ENCODE results near the gene ATCAY. TPM values are rescaled to one million over a fixed set of nuclear protein-coding genes. Genes with fewer than 3 reads are reported as not detected.
"Not testable (repeated sequence)": the region's sequence is repeated elsewhere in the genome, so short reads cannot be mapped to it uniquely, and the experiment has no call there.

ATCAY gene
- polyA plus RNA-seq, 3 donors = not detected

GRCh38 chr19:3945838-3946237 is 65.4 kb downstream of the ATCAY start:
- H3K27me3 Mint-ChIP-seq (ENCODE audit: low read depth in 3 of 3) = peaks cover 0 to 8% (median 5%) of the 10 kb centered on the region in 3 donors
- peaks cover 14% of the 10 kb centered on the region for H3K4me1 Mint-ChIP-seq
- WGBS (ENCODE audit: insufficient coverage) = 63% methylated on average over 1 of the region's 2 CpGs
- no peaks in the 10 kb centered on the region for H3K36me3 Mint-ChIP-seq
- no peak for TF ChIP-seq CTCF (IDR thresholded peaks at IDR 0.05)
- H4K20me1 ChIP-seq (ENCODE audit: insufficient read depth, low read length) = no peaks in the 10 kb centered on the region
- no peak overlapping the region for H3K9ac ChIP-seq (ENCODE audit: insufficient read depth, low read length, poor library complexity, severe bottlenecking)
- H3K27ac ChIP-seq (ENCODE audit: low read depth in 1 of 2, low read length in 2 of 2) = no peak overlapping the region
- H3K4me3 Mint-ChIP-seq = no peak overlapping the region
- H3K4me1 ChIP-seq (ENCODE audit: control insufficient read depth in 1 of 2, insufficient read depth in 2 of 2, low read length in 2 of 2) = peaks cover 11 to 19% of the 10 kb centered on the region in 2 donors
- no peak overlapping the region for H2AFZ ChIP-seq (ENCODE audit: insufficient read depth, low read depth, low read length, poor library complexity, severe bottlenecking)
- H3K9me3 ChIP-seq (replicated peaks in 1 of 2; ENCODE audit: control insufficient read depth in 1 of 2, insufficient read depth in 1 of 2, low read length in 2 of 2) = no peaks in the 10 kb centered on the region
- intact Hi-C loops (cut with micrococcal nuclease) = no loop called here
- no peaks in the 10 kb centered on the region for H3K36me3 ChIP-seq (replicated peaks in 1 of 2; ENCODE audit: control insufficient read depth in 1 of 2, insufficient read depth in 2 of 2, low read length in 2 of 2)
- peak overlapping the region in 2 of 7 donors; percentile 30 to 49 for H3K27ac Mint-ChIP-seq
- no peak overlapping the region for H3K4me2 ChIP-seq (replicated peaks; ENCODE audit: extremely low read depth, low read length, poor library complexity, severe bottlenecking)
- peaks cover 0 to 2% (median 0%) of the 10 kb centered on the region in 7 donors for H3K9me3 Mint-ChIP-seq
- H3K79me2 ChIP-seq (ENCODE audit: insufficient read depth, low read length) = no peaks in the 10 kb centered on the region
- H3K27me3 ChIP-seq (ENCODE audit: control insufficient read depth in 2 of 2, insufficient read depth in 2 of 2, low read length in 2 of 2) = no peaks in the 10 kb centered on the region
- DNase-seq = no peak
- no peak overlapping the region for H3K4me3 ChIP-seq (replicated peaks in 1 of 3; ENCODE audit: low read depth in 2 of 3, low read length in 3 of 3)

- H3K9ac ChIP-seq (ENCODE audit: insufficient read depth, low read length, poor library complexity, severe bottlenecking); intact Hi-C loops (cut with micrococcal nuclease); H2AFZ ChIP-seq (ENCODE audit: insufficient read depth, low read depth, low read length, poor library complexity, severe bottlenecking); H3K27me3 ChIP-seq (ENCODE audit: control insufficient read depth in 2 of 2, insufficient read depth in 2 of 2, low read length in 2 of 2); H3K4me3 ChIP-seq (replicated peaks in 1 of 3; ENCODE audit: low read depth in 2 of 3, low read length in 3 of 3); H3K27ac ChIP-seq (ENCODE audit: low read depth in 1 of 2, low read length in 2 of 2); H3K36me3 ChIP-seq (replicated peaks in 1 of 2; ENCODE audit: control insufficient read depth in 1 of 2, insufficient read depth in 2 of 2, low read length in 2 of 2); DNase-seq; H3K4me3 Mint-ChIP-seq; H3K27ac Mint-ChIP-seq; H4K20me1 ChIP-seq (ENCODE audit: insufficient read depth, low read length); H3K9me3 ChIP-seq (replicated peaks in 1 of 2; ENCODE audit: control insufficient read depth in 1 of 2, insufficient read depth in 1 of 2, low read length in 2 of 2); H3K36me3 Mint-ChIP-seq; H3K79me2 ChIP-seq (ENCODE audit: insufficient read depth, low read length); H3K4me2 ChIP-seq (replicated peaks; ENCODE audit: extremely low read depth, low read length, poor library complexity, severe bottlenecking); H3K9me3 Mint-ChIP-seq: not testable (repeated sequence)
- WGBS (ENCODE audit: insufficient coverage) = 99% methylated on average over 8 of the region's 15 CpGs
- peaks cover 11 to 29% of the 10 kb centered on the region in 2 donors for H3K4me1 ChIP-seq (ENCODE audit: control insufficient read depth in 1 of 2, insufficient read depth in 2 of 2, low read length in 2 of 2)
- Mint-ChIP-seq H3K4me1 (peaks cover 26% of the 10 kb centered on the region), H3K27me3 (ENCODE audit: low read depth in 3 of 3) (peaks cover 4 to 10% (median 10%) of the 10 kb centered on the region in 3 donors)
Observed at GRCh38 chr19:3947316-3947933, 66.9 kb downstream of the ATCAY start.
